Trophoblast cell (in vitro differentiated cells and primary cell): ENCODE data around the gene PLCB3.

Experiments
- DNase-seq, 2 donors: peaks; one replicate each; pipeline ENCODE4 v3.0.0-alpha.2; 2016
- H2AFZ ChIP-seq: 2 replicates; pipeline ENCODE4 v1.6.1; 2013; ENCODE audit warnings: low read length, moderate library complexity, mild to moderate bottlenecking; ENCODE audit not compliant: insufficient read depth, poor library complexity
- H2AK5ac ChIP-seq: 2 replicates; pipeline ENCODE4 v1.6.1; 2013; ENCODE audit warnings: mild to moderate bottlenecking, low read length
- H2BK120ac ChIP-seq: 2 replicates; pipeline ENCODE4 v1.6.1; 2013; ENCODE audit warnings: low read length, mild to moderate bottlenecking, moderate library complexity; ENCODE audit not compliant: insufficient read depth, poor library complexity
- H2BK12ac ChIP-seq: 2 replicates; pipeline ENCODE4 v1.6.1; 2013; ENCODE audit warnings: mild to moderate bottlenecking, low read length, moderate library complexity
- H2BK5ac ChIP-seq: 2 replicates; pipeline ENCODE4 v1.6.1; 2013; ENCODE audit warnings: low read length, low read depth, moderate library complexity, mild to moderate bottlenecking; ENCODE audit not compliant: poor library complexity
- H3K14ac ChIP-seq: 2 replicates; pipeline ENCODE4 v1.6.1; 2013; ENCODE audit warnings: mild to moderate bottlenecking, low read length
- H3K18ac ChIP-seq: 2 replicates; pipeline ENCODE4 v1.6.1; 2013; ENCODE audit warnings: mild to moderate bottlenecking, low read length
- H3K23ac ChIP-seq: 2 replicates; pipeline ENCODE4 v1.6.1; 2013; ENCODE audit warnings: low read length
- H3K27ac ChIP-seq: 2 replicates; pipeline ENCODE4 v1.5.1; 2013; ENCODE audit warnings: low read depth, mild to moderate bottlenecking, inconsistent platforms, low read length, moderate library complexity
- H3K27me3 ChIP-seq: 2 replicates; pipeline ENCODE4 v1.6.1; 2013; ENCODE audit warnings: inconsistent platforms, mild to moderate bottlenecking, low read length, moderate library complexity; ENCODE audit not compliant: insufficient read depth
- H3K36me3 ChIP-seq, 2 experiments: 1 replicate in 1 of 2; 2 replicates in 1 of 2; pipeline ENCODE4 v1.6.1; 2013; ENCODE audit warnings: low read length in 2 of 2, mild to moderate bottlenecking in 2 of 2, moderate library complexity in 1 of 2; ENCODE audit not compliant: insufficient read depth in 2 of 2, control insufficient read depth in 1 of 2
- H3K4ac ChIP-seq: 2 replicates; pipeline ENCODE4 v1.6.1; 2013; ENCODE audit warnings: low read depth, mild to moderate bottlenecking, low read length, moderate library complexity
- H3K4me1 ChIP-seq, 2 experiments: 1 replicate in 1 of 2; 2 replicates in 1 of 2; pipeline ENCODE4 v1.6.1; 2013; ENCODE audit warnings: low read length in 2 of 2, mild to moderate bottlenecking in 2 of 2, moderate library complexity in 1 of 2; ENCODE audit not compliant: insufficient read depth in 2 of 2, control insufficient read depth in 1 of 2
- H3K4me2 ChIP-seq: 2 replicates; pipeline ENCODE4 v1.6.1; 2013; ENCODE audit warnings: inconsistent platforms, mild to moderate bottlenecking, low read length, moderate library complexity
- H3K4me3 ChIP-seq: 2 replicates; pipeline ENCODE4 v1.5.1; 2013; ENCODE audit warnings: mild to moderate bottlenecking, low read depth, low read length, inconsistent platforms
- H3K79me1 ChIP-seq: one replicate; pipeline ENCODE4 v1.6.1; 2013; ENCODE audit warnings: low read length
- H3K79me2 ChIP-seq: 2 replicates; pipeline ENCODE4 v1.6.1; 2013; ENCODE audit warnings: low read length, mild to moderate bottlenecking; ENCODE audit not compliant: control insufficient read depth, insufficient read depth, poor library complexity
- H3K9ac ChIP-seq: 2 replicates; pipeline ENCODE4 v1.6.1; 2013; ENCODE audit warnings: mild to moderate bottlenecking, low read length
- H3K9me3 ChIP-seq: 2 replicates; pipeline ENCODE4 v1.6.1; 2013; ENCODE audit warnings: low read depth, mild to moderate bottlenecking, control low read depth, inconsistent platforms, low read length; ENCODE audit not compliant: insufficient read depth
- H4K12ac ChIP-seq: 2 replicates; pipeline ENCODE4 v1.6.1; 2013; ENCODE audit warnings: low read depth, mild to moderate bottlenecking, low read length, moderate library complexity
- H4K8ac ChIP-seq: 2 replicates; pipeline ENCODE4 v1.6.1; 2013; ENCODE audit warnings: low read depth, mild to moderate bottlenecking, low read length, moderate library complexity
- H4K91ac ChIP-seq: one replicate; pipeline ENCODE4 v1.6.1; 2013; ENCODE audit warnings: low read depth, mild to moderate bottlenecking, low read length, moderate library complexity
- WGBS: extraction: QIAGEN DNeasy Blood & Tissue Kit; methylation state at CpG from one replicate; pipeline ENCODE4 v1.1.7; 2013; ENCODE audit warnings: missing lambda C conversion rate; ENCODE audit not compliant: insufficient read length, insufficient coverage; ENCODE audit errors: extremely low coverage; 5-methylcytosine and 5-hydroxymethylcytosine counted together

PLCB3 gene

GRCh38 chr11:64239662-64240434 lies 11.5 kb upstream of the PLCB3 start:
- Histone ChIP-seq H3K36me3 (peaks cover 40 to 42% of the 10 kb centered on the region in 2 experiments), H3K79me1 (peaks cover 21% of the 10 kb centered on the region), H3K14ac (peak overlapping the region; percentile 13), H2AK5ac (peak overlapping the region; percentile 21), H3K9ac (no peak overlapping the region), H4K12ac (peak overlapping the region; percentile 97), H2BK5ac (peak overlapping the region; percentile 98), H3K4me3 (no peak overlapping the region), H3K27ac (peak overlapping the region; percentile 95), H3K23ac (no peak overlapping the region), H4K91ac (peak overlapping the region; percentile 99), H4K8ac (peak overlapping the region; percentile 99), H2BK120ac (peak overlapping the region; percentile 94), H3K4ac (no peak overlapping the region), H3K79me2 (peaks cover 20% of the 10 kb centered on the region), H3K4me1 (peaks cover 21 to 33% of the 10 kb centered on the region in 2 experiments), H3K4me2 (peak overlapping the region; percentile 68), H2BK12ac (peak overlapping the region; percentile 39), H3K27me3 (no peaks in the 10 kb centered on the region), H2AFZ (peak overlapping the region; percentile 67), H3K18ac (no peak overlapping the region), H3K9me3 (no peaks in the 10 kb centered on the region)
- whole genome bisulfite sequencing: no CpG with 5 or more reads among the region's 11 CpGs
- DNase-seq: peak; percentile 63 to 74

GRCh38 chr11:64240435-64241240 lies 10.7 kb upstream of the PLCB3 start, which contains the start of gene FKBP2:
FKBP2 (plus strand) TSS chr11:64241095; CDS start chr11:64242388, 1,293 bp downstream.
- H4K8ac ChIP-seq: peak within 1 kb of the TSS; percentile 99
- H3K4me3 ChIP-seq: peak within 1 kb of the TSS; percentile 76

GRCh38 chr11:64241241-64241490 lies 10.2 kb upstream of the PLCB3 start:
- H3K79me1 ChIP-seq: peaks cover 33% of the 10 kb centered on the region
- peak overlapping the region; percentile 98 for H2BK5ac ChIP-seq
- no peak overlapping the region for H3K23ac ChIP-seq
- H3K9ac ChIP-seq: peak overlapping the region; percentile 68
- no peak overlapping the region for H2BK12ac ChIP-seq
- peaks cover 27% of the 10 kb centered on the region for H3K79me2 ChIP-seq
- H3K9me3 ChIP-seq: peaks cover 2% of the 10 kb centered on the region
- peak overlapping the region; percentile 99 for H4K8ac ChIP-seq
- no peaks in the 10 kb centered on the region for H3K27me3 ChIP-seq
- H3K27ac ChIP-seq: peak overlapping the region; percentile 95
- DNase-seq: peak; percentile 99 to 100
- H4K91ac ChIP-seq: peak overlapping the region; percentile 99
- WGBS: no CpG with 5 or more reads among the region's 24 CpGs
- peak overlapping the region; percentile 68 for H3K4me2 ChIP-seq
- peak overlapping the region; percentile 98 for H3K14ac ChIP-seq
- peak overlapping the region; percentile 87 for H2AFZ ChIP-seq
- peaks cover 28 to 37% of the 10 kb centered on the region in 2 experiments for H3K4me1 ChIP-seq
- H4K12ac ChIP-seq: peak overlapping the region; percentile 95
- H3K18ac ChIP-seq: peak overlapping the region; percentile 87
- H3K36me3 ChIP-seq: peaks cover 42 to 47% of the 10 kb centered on the region in 2 experiments
- H2AK5ac ChIP-seq: peak overlapping the region; percentile 69
- peak overlapping the region; percentile 98 for H2BK120ac ChIP-seq
- H3K4ac ChIP-seq: peak overlapping the region; percentile 97
- H3K4me3 ChIP-seq: peak overlapping the region; percentile 76

More at GRCh38 chr11:64240435-64241240, 10.7 kb upstream of the PLCB3 start, which contains the start of gene FKBP2:
- peak within 1 kb of the TSS; percentile 97 for H4K12ac ChIP-seq
- peaks cover 22% of the 10 kb centered on the region for H3K79me2 ChIP-seq
- no CpG with 5 or more reads among the region's 58 CpGs for WGBS
- peak within 1 kb of the TSS; percentile 87 for H2AFZ ChIP-seq
- peak within 1 kb of the TSS; percentile 96 for H3K18ac ChIP-seq
- H3K27ac ChIP-seq: peak within 1 kb of the TSS; percentile 95
- peak within 1 kb of the TSS; percentile 94 for H3K4me2 ChIP-seq
- no peaks in the 10 kb centered on the region for H3K9me3 ChIP-seq
- H2AK5ac ChIP-seq: peak within 1 kb of the TSS; percentile 89
- peak within 1 kb of the TSS; percentile 84 for H3K9ac ChIP-seq
- H3K27me3 ChIP-seq: no peaks in the 10 kb centered on the region
- DNase-seq: peak; percentile 97 to 99
- peak within 1 kb of the TSS; percentile 98 for H2BK5ac ChIP-seq
- peak within 1 kb of the TSS; percentile 98 for H2BK120ac ChIP-seq
- peaks cover 28% of the 10 kb centered on the region for H3K79me1 ChIP-seq
- H3K4me1 ChIP-seq: peaks cover 28 to 36% of the 10 kb centered on the region in 2 experiments
- H3K23ac ChIP-seq: no peak within 1 kb of the TSS
- peak within 1 kb of the TSS; percentile 98 for H3K14ac ChIP-seq
- peak within 1 kb of the TSS; percentile 99 for H4K91ac ChIP-seq
- H3K4ac ChIP-seq: peak within 1 kb of the TSS; percentile 97
- H2BK12ac ChIP-seq: peak within 1 kb of the TSS; percentile 39
- peaks cover 44 to 47% of the 10 kb centered on the region in 2 experiments for H3K36me3 ChIP-seq
